Activated CD4-positive, alpha-beta T cell treated with anti-CD3 and anti-CD28 coated beads, Interleukin-2, amount 10 ng/mL, durations not matched to agents 7 days and 5 days (primary cell): ENCODE data around the gene TDRD1. TPM values are rescaled to one million over a fixed set of nuclear protein-coding genes. Genes with fewer than 3 reads are reported as not detected.

Experiments used
- CTCF ChIA-PET: fragments of 350-600 bp; sonication (Branson Sonifier 250); formaldehyde crosslinking; loops from one replicate; lab custom pipeline; 2021; ENCODE audit warnings: antibody characterized with exemption; lab: Charles Lee
- POLR2A ChIA-PET: fragments of 350-600 bp; sonication (Branson Sonifier 250); formaldehyde crosslinking; loops from one replicate; lab custom pipeline; 2021; ENCODE audit warnings: antibody characterized with exemption; lab: Charles Lee
- DNase-seq: peaks from one replicate; pipeline ENCODE4 v3.0.0-alpha.2; 2020
- H3K27ac Mint-ChIP-seq: one replicate; pipeline ENCODE4 v1.8.0; 2021; ENCODE audit warnings: mild to moderate bottlenecking, moderate library complexity, mixed read lengths
- H3K27me3 Mint-ChIP-seq: one replicate; pipeline ENCODE4 v1.8.0; 2021; ENCODE audit warnings: mixed read lengths
- H3K36me3 Mint-ChIP-seq: one replicate; pipeline ENCODE4 v1.8.0; 2021; ENCODE audit warnings: low read depth, mixed read lengths
- H3K4me1 Mint-ChIP-seq: one replicate; pipeline ENCODE4 v1.8.0; 2021; ENCODE audit warnings: mixed read lengths
- H3K4me3 Mint-ChIP-seq: one replicate; pipeline ENCODE4 v1.8.0; 2021; ENCODE audit warnings: mild to moderate bottlenecking, moderate library complexity, mixed read lengths
- H3K9me3 Mint-ChIP-seq: one replicate; pipeline ENCODE4 v1.8.0; 2021; ENCODE audit warnings: mixed read lengths
- total RNA-seq, 2 experiments: library from RNA; stranded (reverse); gene quantifications; one replicate each; pipeline ENCODE4 v1.2.3, GENCODE V29; 2021

The TDRD1 gene
- total RNA-seq, 2 experiments from 2014 or later = 0.04 to 0.10 TPM

GRCh38 chr10:114166494-114166893, 12.7 kb upstream of the TDRD1 start:
- ChIA-PET POLR2A (no interaction called here), CTCF (interaction anchor here (0.6 kb wide), 2 partner anchors 142 to 1719 kb away, joined by 3 read pairs; partner anchors contain the start of genes VTI1A and ZDHHC6)
- Mint-ChIP-seq H3K36me3 (peaks cover 45% of the 10 kb centered on the region), H3K4me3 (no peak overlapping the region), H3K27me3 (no peaks in the 10 kb centered on the region), H3K4me1 (peaks cover 19% of the 10 kb centered on the region), H3K9me3 (peaks cover 15% of the 10 kb centered on the region), H3K27ac (no peak overlapping the region)
- no peak for DNase-seq

GRCh38 chr10:114167985-114168384, 11.2 kb upstream of the TDRD1 start:
- Mint-ChIP-seq H3K4me3 (no peak overlapping the region), H3K27me3 (no peaks in the 10 kb centered on the region), H3K9me3 (peaks cover 15% of the 10 kb centered on the region), H3K27ac (no peak overlapping the region), H3K4me1 (peaks cover 30% of the 10 kb centered on the region), H3K36me3 (peaks cover 42% of the 10 kb centered on the region)
- DNase-seq = no peak
- ChIA-PET CTCF (interaction anchor here (1.3 kb wide), 1 partner anchor 19 kb away, joined by 3 read pairs; no protein-coding TSS in a partner anchor), POLR2A (no interaction called here)

- Mint-ChIP-seq H3K27ac (no peak overlapping the region), H3K36me3 (peaks cover 39% of the 10 kb centered on the region), H3K4me3 (no peak overlapping the region), H3K9me3 (peaks cover 15% of the 10 kb centered on the region), H3K4me1 (peaks cover 30% of the 10 kb centered on the region), H3K27me3 (no peaks in the 10 kb centered on the region)
- CTCF ChIA-PET = interaction anchor here (1.3 kb wide), 1 partner anchor 18 kb away, joined by 3 read pairs; no protein-coding TSS in a partner anchor
- DNase-seq = no peak
- POLR2A ChIA-PET = no interaction called here
Observed at GRCh38 chr10:114168450-114169009, 10.6 kb upstream of the TDRD1 start.

GRCh38 chr10:114172216-114172615, 6.9 kb upstream of the TDRD1 start:
- Mint-ChIP-seq H3K36me3 (peaks cover 28% of the 10 kb centered on the region), H3K27me3 (peaks cover 13% of the 10 kb centered on the region), H3K4me3 (peak overlapping the region; percentile 90), H3K27ac (peak overlapping the region; percentile 96), H3K9me3 (peaks cover 14% of the 10 kb centered on the region), H3K4me1 (peaks cover 38% of the 10 kb centered on the region)
- DNase-seq = no peak
- POLR2A ChIA-PET = interaction anchor here (0.6 kb wide), 1 partner anchor 328 kb away, joined by 4 read pairs; no protein-coding TSS in a partner anchor
- CTCF ChIA-PET = interaction anchor here (1.1 kb wide), 1 partner anchor 16 kb away, joined by 4 read pairs; no protein-coding TSS in a partner anchor

GRCh38 chr10:114172776-114173602, 6.2 kb upstream of the TDRD1 start:
- no peak for DNase-seq
- Mint-ChIP-seq H3K9me3 (peaks cover 12% of the 10 kb centered on the region), H3K36me3 (peaks cover 24% of the 10 kb centered on the region), H3K4me1 (peaks cover 36% of the 10 kb centered on the region), H3K4me3 (peak overlapping the region; percentile 90), H3K27ac (peak overlapping the region; percentile 96), H3K27me3 (peaks cover 16% of the 10 kb centered on the region)
- ChIA-PET CTCF (no interaction called here), POLR2A (no interaction called here)

GRCh38 chr10:114173603-114173920, 5.6 kb upstream of the TDRD1 start:
- POLR2A ChIA-PET = no interaction called here
- Mint-ChIP-seq H3K4me3 (peak overlapping the region; percentile 90), H3K9me3 (peaks cover 9% of the 10 kb centered on the region), H3K36me3 (peaks cover 21% of the 10 kb centered on the region), H3K4me1 (peaks cover 35% of the 10 kb centered on the region), H3K27me3 (peaks cover 16% of the 10 kb centered on the region), H3K27ac (peak overlapping the region; percentile 96)
- no peak for DNase-seq
- CTCF ChIA-PET = no interaction called here

GRCh38 chr10:114173921-114174694, 5.0 kb upstream of the TDRD1 start, which contains the start of gene CCDC186:
Gene CCDC186 (minus strand): TSS chr10:114174203. CDS start chr10:114163268, 10,935 bp downstream.
- H3K36me3 Mint-ChIP-seq = peaks cover 17% of the 10 kb centered on the region
- POLR2A ChIA-PET = interaction anchor here (0.7 to 0.8 kb wide), 2 partner anchors 42 to 1507 kb away, joined by 3 to 5 read pairs; no protein-coding TSS in a partner anchor
- peak within 1 kb of the TSS; percentile 96 for H3K27ac Mint-ChIP-seq
- peak; percentile 98 for DNase-seq
- peaks cover 34% of the 10 kb centered on the region for H3K4me1 Mint-ChIP-seq
- H3K9me3 Mint-ChIP-seq = peaks cover 5% of the 10 kb centered on the region
- CTCF ChIA-PET = interaction anchor here (0.6 kb wide), 1 partner anchor 232 kb away, joined by 3 read pairs; no protein-coding TSS in a partner anchor
- peaks cover 16% of the 10 kb centered on the region for H3K27me3 Mint-ChIP-seq
- peak within 1 kb of the TSS; percentile 90 for H3K4me3 Mint-ChIP-seq

- POLR2A ChIA-PET = interaction anchor here (0.8 kb wide), 1 partner anchor 1507 kb away, joined by 3 read pairs; no protein-coding TSS in a partner anchor
- Mint-ChIP-seq H3K4me1 (peaks cover 34% of the 10 kb centered on the region), H3K36me3 (peaks cover 11% of the 10 kb centered on the region), H3K9me3 (peaks cover 1% of the 10 kb centered on the region), H3K27me3 (peaks cover 16% of the 10 kb centered on the region), H3K4me3 (peak overlapping the region; percentile 90), H3K27ac (peak overlapping the region; percentile 77)
- DNase-seq = no peak
- CTCF ChIA-PET = no interaction called here
Observed at GRCh38 chr10:114174695-114175188, 4.4 kb upstream of the TDRD1 start.

GRCh38 chr10:114175667-114176066, 3.5 kb upstream of the TDRD1 start:
- POLR2A ChIA-PET = no interaction called here
- H3K4me1 Mint-ChIP-seq = peaks cover 34% of the 10 kb centered on the region
- no peaks in the 10 kb centered on the region for H3K9me3 Mint-ChIP-seq
- no peak overlapping the region for H3K27ac Mint-ChIP-seq
- DNase-seq = no peak
- CTCF ChIA-PET = no interaction called here
- H3K36me3 Mint-ChIP-seq = peaks cover 6% of the 10 kb centered on the region
- peak overlapping the region; percentile 29 for H3K4me3 Mint-ChIP-seq
- H3K27me3 Mint-ChIP-seq = peaks cover 16% of the 10 kb centered on the region

- H3K27ac Mint-ChIP-seq = peak overlapping the region; percentile 43
- POLR2A ChIA-PET = no interaction called here
- H3K27me3 Mint-ChIP-seq = peaks cover 16% of the 10 kb centered on the region
- peaks cover 31% of the 10 kb centered on the region for H3K4me1 Mint-ChIP-seq
- CTCF ChIA-PET = no interaction called here
- H3K9me3 Mint-ChIP-seq = no peaks in the 10 kb centered on the region
- DNase-seq = no peak
- H3K4me3 Mint-ChIP-seq = no peak overlapping the region
- peaks cover 4% of the 10 kb centered on the region for H3K36me3 Mint-ChIP-seq
Observed at GRCh38 chr10:114176511-114176910, 2.6 kb upstream of the TDRD1 start.

GRCh38 chr10:114179747-114180146, 594 bp downstream of the TDRD1 start:
- POLR2A ChIA-PET = no interaction called here
- CTCF ChIA-PET = interaction anchor here (0.6 to 1.1 kb wide), 2 partner anchors 24 to 213 kb away, joined by 3 read pairs; no protein-coding TSS in a partner anchor
- no peak overlapping the region for H3K27ac Mint-ChIP-seq

GRCh38 chr10:114180937-114181336, 1.8 kb downstream of the TDRD1 start:
- Mint-ChIP-seq H3K9me3 (no peaks in the 10 kb centered on the region), H3K4me3 (no peak overlapping the region), H3K4me1 (peaks cover 3% of the 10 kb centered on the region), H3K27me3 (peaks cover 18% of the 10 kb centered on the region), H3K27ac (no peak overlapping the region), H3K36me3 (no peaks in the 10 kb centered on the region)
- no peak for DNase-seq
- ChIA-PET CTCF (interaction anchor here (0.8 kb wide), 1 partner anchor 26 kb away, joined by 3 read pairs; no protein-coding TSS in a partner anchor), POLR2A (no interaction called here)

More at GRCh38 chr10:114179747-114180146, 594 bp downstream of the TDRD1 start:
- DNase-seq = no peak
- no peaks in the 10 kb centered on the region for H3K9me3 Mint-ChIP-seq
- peaks cover 10% of the 10 kb centered on the region for H3K4me1 Mint-ChIP-seq
- H3K27me3 Mint-ChIP-seq = peaks cover 20% of the 10 kb centered on the region
- H3K36me3 Mint-ChIP-seq = no peaks in the 10 kb centered on the region
- no peak overlapping the region for H3K4me3 Mint-ChIP-seq
